ENCODE data around the gene IL4R. TPM values are rescaled to one million over a fixed set of nuclear protein-coding genes. Genes with fewer than 3 reads are reported as not detected.

IL4R gene
- total RNA-seq, 1 experiment from 2014 or later = 32.6 TPM

DNA sequence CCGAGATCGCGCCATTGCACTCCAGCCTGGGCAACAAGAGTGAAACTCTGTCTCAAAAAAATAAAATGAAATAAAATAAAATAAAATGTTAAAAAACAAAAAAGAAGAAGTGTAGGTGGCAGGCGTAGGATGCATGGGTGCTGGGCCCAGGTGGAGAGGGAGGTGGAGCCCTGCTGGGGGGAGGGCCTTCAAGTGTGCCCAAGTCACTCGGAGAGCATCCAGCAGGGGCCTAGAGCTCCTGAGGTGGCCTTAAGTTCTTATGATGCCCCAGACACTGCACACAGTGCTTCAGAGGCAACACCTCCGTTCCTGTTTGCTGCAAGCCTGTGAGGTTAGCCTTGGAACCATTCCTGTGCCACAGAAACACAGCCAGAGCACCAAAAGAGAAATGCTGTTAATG lies 23.2 kb downstream of the IL4R start:
- ChIA-PET CTCF (no interaction called here), POLR2A (no interaction called here)
- no peaks in the 10 kb centered on the region for H3K4me1 Mint-ChIP-seq (ENCODE audit: low read depth, unreplicated experiment)
- no peaks in the 10 kb centered on the region for H3K9me3 ChIP-seq
- H3K36me3 ChIP-seq (ENCODE audit: control insufficient read depth, insufficient read depth, low read length) = peaks cover 2% of the 10 kb centered on the region; the same call in 1 of the 2 replicates
- no peak overlapping the region for H3K27ac Mint-ChIP-seq (ENCODE audit: unreplicated experiment)
- no peak overlapping the region for H3K4me3 Mint-ChIP-seq (ENCODE audit: unreplicated experiment)
- peaks cover 12% of the 10 kb centered on the region for H3K36me3 Mint-ChIP-seq (ENCODE audit: insufficient read depth, unreplicated experiment)
- BruUV-seq (replicated peaks) = no TSS peak
- H3K27me3 ChIP-seq (replicated peaks; ENCODE audit: control insufficient read depth, insufficient read depth, low read length) = no peaks in the 10 kb centered on the region
- TF ChIP-seq CTCF (IDR thresholded peaks at IDR 0.05; ENCODE audit: insufficient read depth in 1 of 2, low read depth in 1 of 2, low read length in 1 of 2, severe bottlenecking in 1 of 2, unreplicated experiment in 1 of 2) = no peak
- DNase-seq = no peak
- H3K4me3 ChIP-seq (ENCODE audit: low read depth, low read length) = no peak overlapping the region
- intact Hi-C loops (cut with micrococcal nuclease; ENCODE audit: unreplicated experiment) = no loop called here
- no peaks in the 10 kb centered on the region for H3K9me3 Mint-ChIP-seq (ENCODE audit: unreplicated experiment)
- no peaks in the 10 kb centered on the region for H3K4me1 ChIP-seq
- no peaks in the 10 kb centered on the region for H3K27me3 Mint-ChIP-seq (ENCODE audit: insufficient read depth, unreplicated experiment)

DNA sequence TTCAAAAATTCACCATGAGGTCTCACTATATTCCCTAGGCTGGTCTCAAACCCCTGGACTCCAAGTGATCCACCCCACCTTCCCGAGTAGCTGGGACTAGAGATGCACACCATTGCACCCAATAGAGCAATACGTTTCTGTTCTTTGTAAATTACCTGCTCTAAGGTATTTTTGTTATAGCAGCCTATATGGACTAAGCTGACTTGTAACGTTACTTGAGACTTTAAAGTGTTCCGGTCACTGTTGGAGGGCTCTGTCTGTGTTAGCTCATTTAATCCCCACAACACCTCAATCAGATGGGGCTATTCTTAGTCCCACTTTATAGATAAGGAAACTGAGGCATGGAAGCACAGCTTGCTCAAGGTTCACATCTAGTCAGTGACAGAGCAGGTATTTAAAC lies 25.4 kb downstream of the IL4R start:
- TF ChIP-seq CTCF (IDR thresholded peaks at IDR 0.05; ENCODE audit: insufficient read depth in 1 of 2, low read depth in 1 of 2, low read length in 1 of 2, severe bottlenecking in 1 of 2, unreplicated experiment in 1 of 2) = no peak
- Mint-ChIP-seq H3K4me3 (ENCODE audit: unreplicated experiment) (no peak overlapping the region), H3K36me3 (ENCODE audit: insufficient read depth, unreplicated experiment) (peaks cover 12% of the 10 kb centered on the region), H3K27me3 (ENCODE audit: insufficient read depth, unreplicated experiment) (no peaks in the 10 kb centered on the region), H3K9me3 (ENCODE audit: unreplicated experiment) (no peaks in the 10 kb centered on the region), H3K27ac (ENCODE audit: unreplicated experiment) (no peak overlapping the region), H3K4me1 (ENCODE audit: low read depth, unreplicated experiment) (no peaks in the 10 kb centered on the region)
- DNase-seq = no peak
- Histone ChIP-seq H3K27me3 (replicated peaks; ENCODE audit: control insufficient read depth, insufficient read depth, low read length) (no peaks in the 10 kb centered on the region), H3K9me3 (no peaks in the 10 kb centered on the region), H3K4me3 (ENCODE audit: low read depth, low read length) (no peak overlapping the region), H3K36me3 (ENCODE audit: control insufficient read depth, insufficient read depth, low read length) (no peaks in the 10 kb centered on the region), H3K4me1 (no peaks in the 10 kb centered on the region)
- intact Hi-C loops (cut with micrococcal nuclease; ENCODE audit: unreplicated experiment) = no loop called here
- CTCF ChIA-PET = no interaction called here
- POLR2A ChIA-PET = no interaction called here
- BruUV-seq (replicated peaks) = no TSS peak

DNA sequence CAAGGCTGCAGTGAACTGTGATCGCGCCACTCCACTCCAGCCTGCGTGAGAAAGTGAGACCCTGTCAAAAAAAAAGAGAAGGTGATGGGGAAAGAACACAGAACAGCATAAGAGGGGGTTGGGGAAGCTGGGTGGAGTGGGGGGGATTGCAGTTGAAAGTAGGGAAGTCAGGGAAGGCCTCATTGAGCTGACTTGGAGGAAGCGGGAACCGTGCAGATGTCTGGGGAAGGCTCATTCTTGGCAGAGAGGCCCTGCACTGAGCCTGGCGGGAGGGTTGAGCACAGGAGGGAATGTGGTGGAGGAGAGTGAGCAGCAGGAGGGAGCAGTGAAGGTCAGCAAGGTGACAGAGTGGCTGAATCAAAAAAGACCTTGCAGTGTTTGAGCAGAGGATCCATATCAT lies 26.9 kb downstream of the IL4R start:
- Histone ChIP-seq H3K36me3 (ENCODE audit: control insufficient read depth, insufficient read depth, low read length) (no peaks in the 10 kb centered on the region), H3K4me1 (no peaks in the 10 kb centered on the region), H3K9me3 (no peaks in the 10 kb centered on the region), H3K27me3 (replicated peaks; ENCODE audit: control insufficient read depth, insufficient read depth, low read length) (no peaks in the 10 kb centered on the region), H3K4me3 (ENCODE audit: low read depth, low read length) (no peak overlapping the region)
- Mint-ChIP-seq H3K9me3 (ENCODE audit: unreplicated experiment) (no peaks in the 10 kb centered on the region), H3K4me3 (ENCODE audit: unreplicated experiment) (no peak overlapping the region), H3K27me3 (ENCODE audit: insufficient read depth, unreplicated experiment) (no peaks in the 10 kb centered on the region), H3K4me1 (ENCODE audit: low read depth, unreplicated experiment) (no peaks in the 10 kb centered on the region), H3K36me3 (ENCODE audit: insufficient read depth, unreplicated experiment) (peaks cover 17% of the 10 kb centered on the region), H3K27ac (ENCODE audit: unreplicated experiment) (no peak overlapping the region)
- BruUV-seq (replicated peaks) = no TSS peak
- TF ChIP-seq CTCF (IDR thresholded peaks at IDR 0.05; ENCODE audit: insufficient read depth in 1 of 2, low read depth in 1 of 2, low read length in 1 of 2, severe bottlenecking in 1 of 2, unreplicated experiment in 1 of 2) = no peak
- no peak for DNase-seq
- intact Hi-C loops (cut with micrococcal nuclease; ENCODE audit: unreplicated experiment) = no loop called here
- CTCF ChIA-PET = no interaction called here
- POLR2A ChIA-PET = no interaction called here

Measured in Caco-2 (cell line).